MG63 (cell line): ENCODE measurements around the gene C1RL. TPM values are rescaled to one million over a fixed set of nuclear protein-coding genes. Genes with fewer than 3 reads are reported as not detected.
"Not testable (repeated sequence)": the region's sequence is repeated elsewhere in the genome, so short reads cannot be mapped to it uniquely, and the experiment has no call there.

ENCODE experiments used
- DNase-seq: peaks from one replicate; pipeline ENCODE4 v3.0.0-alpha.2; 2020
- H3K27me3 ChIP-seq: fragments of 250-450 bp; sonication (Bioruptor Pico); 2 replicates; pipeline ENCODE4 v1.5.1; 2020; ENCODE audit warnings: mild to moderate bottlenecking, moderate library complexity
- H3K36me3 ChIP-seq: fragments of 250-450 bp; sonication (Bioruptor Pico); 2 replicates; pipeline ENCODE4 v1.5.1; 2020; ENCODE audit warnings: mild to moderate bottlenecking, moderate library complexity
- H3K4me3 ChIP-seq: fragments of 250-450 bp; sonication (Bioruptor Pico); 2 replicates; pipeline ENCODE4 v1.5.1; 2020; ENCODE audit warnings: mild to moderate bottlenecking, moderate library complexity
- H3K9me3 ChIP-seq: fragments of 250-450 bp; sonication (Bioruptor Pico); 2 replicates; pipeline ENCODE4 v1.5.1; 2020; ENCODE audit warnings: mild to moderate bottlenecking, moderate library complexity
- total RNA-seq: library from RNA; depleted of rRNA; stranded (reverse); fragments of >200 nt; shearing (Covaris generic); gene quantifications from 2 replicates; pipeline ENCODE4 v1.2.3, GENCODE V29; 2014; ENCODE audit warnings: low replicate concordance

Gene C1RL
- total RNA-seq, 1 experiment from 2014 or later = 3.7 TPM

DNA sequence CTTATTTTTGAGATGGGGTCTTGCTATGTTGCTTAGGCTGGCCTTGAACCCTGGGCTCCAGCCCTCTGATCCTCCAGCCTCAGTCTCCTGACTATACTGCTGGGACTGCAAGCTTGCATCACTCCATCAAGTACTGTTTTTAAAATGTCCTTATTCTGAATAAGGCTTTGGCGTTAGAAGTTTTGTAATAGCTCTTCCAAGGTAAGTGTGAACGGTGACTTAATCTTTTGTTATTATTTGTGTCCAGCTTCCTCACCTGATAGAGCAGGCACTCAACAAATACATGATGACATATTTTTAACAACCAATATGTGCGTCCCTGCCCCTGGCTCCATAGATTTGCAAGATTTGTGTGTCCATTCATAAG is 1.4 kb downstream of the C1RL start:
- H3K27me3 ChIP-seq = no peaks in the 10 kb centered on the region
- H3K36me3 ChIP-seq = no peaks in the 10 kb centered on the region
- DNase-seq = no peak
- peaks cover 6% of the 10 kb centered on the region; the same call in 1 of the 2 replicates for H3K9me3 ChIP-seq
- no peak overlapping the region for H3K4me3 ChIP-seq

DNA sequence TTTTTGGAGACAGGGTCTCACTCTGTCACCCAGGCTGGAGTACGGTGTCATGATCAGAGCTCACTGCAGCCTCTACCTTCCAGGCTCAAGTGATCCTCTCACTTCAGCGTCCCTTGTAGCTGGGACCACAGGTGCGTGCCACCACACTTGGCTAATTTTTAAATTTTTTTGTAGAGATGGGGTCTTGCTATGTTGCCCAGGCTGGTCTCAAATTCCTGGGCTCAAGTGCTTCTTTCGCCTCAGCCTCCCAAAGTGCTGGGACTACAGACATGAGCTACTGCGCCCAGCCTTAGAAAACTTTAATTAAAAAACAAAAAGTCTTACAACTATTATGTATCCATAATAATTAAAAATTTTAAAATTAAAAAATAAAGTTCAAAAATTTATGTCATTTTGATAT is 1.8 kb downstream of the C1RL start:
- H3K4me3 ChIP-seq, H3K27me3 ChIP-seq, H3K36me3 ChIP-seq, DNase-seq, H3K9me3 ChIP-seq: not testable (repeated sequence)

DNA sequence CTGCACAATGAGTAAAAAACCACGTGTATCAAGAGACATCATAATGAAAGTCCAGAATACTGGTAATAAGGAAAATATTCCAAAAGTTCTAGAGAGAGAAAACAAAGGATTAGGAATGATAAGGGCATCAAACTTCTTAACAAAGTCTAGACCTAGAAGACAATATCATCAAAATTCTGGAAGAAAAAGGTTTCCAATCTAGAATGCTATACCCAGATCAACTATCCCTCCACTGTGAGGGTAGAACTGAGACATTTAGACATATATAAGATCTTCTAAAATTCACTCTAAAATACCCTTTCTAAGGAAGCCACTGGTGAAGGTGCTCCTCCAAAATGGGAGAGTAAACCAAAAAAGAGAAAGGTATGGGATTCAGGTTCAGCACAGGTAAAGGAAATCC is 2.9 kb downstream of the C1RL start:
- DNase-seq = no peak
- H3K9me3 ChIP-seq = peaks cover 6% of the 10 kb centered on the region; the same call in 1 of the 2 replicates
- H3K36me3 ChIP-seq = no peaks in the 10 kb centered on the region
- H3K4me3 ChIP-seq = no peak overlapping the region
- no peaks in the 10 kb centered on the region for H3K27me3 ChIP-seq

DNA sequence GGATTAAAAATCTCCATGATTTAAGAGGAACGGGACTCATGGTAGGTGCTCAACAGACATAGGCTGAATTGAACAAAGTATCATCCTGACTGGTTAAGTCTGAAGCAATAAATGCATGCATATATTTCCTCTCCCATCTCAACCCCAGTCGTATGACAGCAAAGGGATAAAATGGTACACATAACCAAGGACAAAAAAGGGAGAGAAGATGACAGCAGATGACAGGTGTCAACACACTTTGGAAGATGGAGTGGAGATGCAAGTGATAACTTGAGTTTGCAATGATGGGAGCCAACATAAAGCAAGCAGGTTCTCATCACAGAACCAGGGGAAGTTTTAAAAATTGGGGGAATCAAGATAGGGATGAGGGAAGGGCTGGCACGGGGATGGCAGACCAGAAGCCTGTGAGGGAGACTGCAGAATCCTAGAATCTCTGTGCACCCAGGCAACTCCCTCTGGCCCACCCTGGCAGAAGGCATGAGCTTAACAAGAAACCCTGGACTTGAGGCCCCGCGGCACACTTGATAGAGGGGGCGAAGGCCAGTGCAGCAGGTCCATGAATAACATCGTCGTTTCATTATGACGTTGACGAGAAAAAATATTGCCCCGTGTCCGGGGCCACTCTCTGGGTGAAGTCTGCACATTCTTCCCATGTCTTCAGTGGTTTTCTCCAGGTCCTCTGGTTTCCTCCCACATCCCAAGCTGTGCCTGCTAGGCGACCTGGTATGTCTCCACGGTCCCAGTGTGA is 5.0 kb downstream of the C1RL start:
- Histone ChIP-seq H3K27me3 (no peaks in the 10 kb centered on the region), H3K36me3 (no peaks in the 10 kb centered on the region), H3K4me3 (no peak overlapping the region), H3K9me3 (peaks cover 6% of the 10 kb centered on the region; the same call in 1 of the 2 replicates)
- DNase-seq = no peak

DNA sequence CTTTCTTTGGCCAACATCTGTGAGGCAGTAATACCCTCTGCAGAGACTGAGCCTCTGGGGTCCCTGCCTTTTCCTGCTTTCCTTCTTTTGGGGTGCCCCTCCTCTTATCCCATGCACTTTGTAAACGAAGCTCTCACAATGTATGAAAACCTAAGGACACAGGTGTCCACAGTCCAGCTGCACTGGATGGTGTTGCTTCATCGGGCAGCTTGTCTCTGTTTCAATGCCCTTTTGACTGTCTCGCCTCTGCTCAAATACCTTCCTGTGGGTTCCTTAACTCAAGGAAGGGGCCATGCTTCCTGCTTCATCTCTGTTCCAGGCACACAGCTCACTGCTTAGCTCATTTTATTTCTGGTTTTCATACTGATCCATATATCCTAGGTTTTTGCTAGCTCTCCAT is 6.4 kb downstream of the C1RL start:
- Histone ChIP-seq H3K27me3 (no peaks in the 10 kb centered on the region), H3K4me3 (no peak overlapping the region), H3K9me3 (peaks cover 6% of the 10 kb centered on the region; the same call in 1 of the 2 replicates), H3K36me3 (no peaks in the 10 kb centered on the region)
- DNase-seq = no peak

DNA sequence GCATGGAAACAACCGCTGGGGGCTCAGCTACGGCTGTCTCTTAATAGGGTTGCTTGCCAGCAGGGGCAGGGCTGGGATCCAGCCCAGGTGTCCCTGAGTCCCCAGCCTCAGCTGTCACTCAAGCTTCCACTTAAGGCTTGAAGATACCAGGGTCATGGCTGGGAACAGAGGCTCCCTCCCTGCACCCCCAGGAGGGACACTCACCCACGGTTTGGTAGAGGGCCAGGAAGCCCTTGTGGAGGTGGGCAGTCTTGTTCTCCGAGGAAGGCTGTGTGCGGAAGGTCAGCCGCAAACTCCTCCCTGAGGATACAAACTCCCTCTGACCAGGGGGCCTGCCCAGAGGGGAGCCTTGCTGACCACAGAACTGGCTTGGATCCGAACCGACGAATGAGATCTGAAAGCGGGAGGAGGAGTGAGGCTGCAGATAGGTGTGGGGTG is 7.3 kb downstream of the C1RL start:
- Histone ChIP-seq H3K4me3 (no peak overlapping the region), H3K36me3 (no peaks in the 10 kb centered on the region), H3K27me3 (no peaks in the 10 kb centered on the region), H3K9me3 (peaks cover 6% of the 10 kb centered on the region; the same call in 1 of the 2 replicates)
- no peak for DNase-seq

DNA sequence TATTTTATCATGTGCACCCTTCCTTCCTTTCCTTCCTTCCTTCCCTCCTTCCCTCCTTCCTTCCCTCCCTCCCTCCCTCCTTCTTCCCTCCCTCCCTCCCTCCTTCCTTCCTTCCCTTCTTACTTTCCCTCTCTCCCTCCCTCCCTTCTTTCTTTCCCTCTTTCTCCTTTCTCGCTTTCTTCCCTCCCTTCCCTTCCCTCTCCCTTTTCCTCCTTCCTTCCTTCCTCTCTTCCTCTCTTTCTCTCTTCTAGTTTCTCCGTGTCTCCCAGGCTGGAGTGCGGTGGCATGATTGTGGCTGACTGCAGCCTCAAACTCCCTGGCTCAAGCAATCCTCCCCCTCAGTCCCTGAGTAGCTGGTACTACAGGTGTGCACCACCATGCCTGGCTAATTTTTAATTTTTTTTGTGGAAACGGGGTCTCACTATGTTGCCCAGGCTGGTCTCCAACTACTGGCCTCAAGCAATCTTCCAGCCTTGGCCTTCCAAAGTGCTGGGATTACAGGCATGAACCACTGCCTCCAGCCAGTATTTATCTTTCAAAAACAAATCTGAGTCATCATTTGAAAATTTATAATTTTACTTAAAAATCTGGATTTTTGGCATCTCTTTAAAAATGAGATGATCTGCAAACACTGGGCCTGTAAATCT is 7.8 kb downstream of the C1RL start:
- Histone ChIP-seq H3K27me3 (no peaks in the 10 kb centered on the region), H3K4me3 (no peak overlapping the region), H3K9me3 (peaks cover 4% of the 10 kb centered on the region; the same call in 1 of the 2 replicates), H3K36me3 (no peaks in the 10 kb centered on the region)
- no peak for DNase-seq

DNA sequence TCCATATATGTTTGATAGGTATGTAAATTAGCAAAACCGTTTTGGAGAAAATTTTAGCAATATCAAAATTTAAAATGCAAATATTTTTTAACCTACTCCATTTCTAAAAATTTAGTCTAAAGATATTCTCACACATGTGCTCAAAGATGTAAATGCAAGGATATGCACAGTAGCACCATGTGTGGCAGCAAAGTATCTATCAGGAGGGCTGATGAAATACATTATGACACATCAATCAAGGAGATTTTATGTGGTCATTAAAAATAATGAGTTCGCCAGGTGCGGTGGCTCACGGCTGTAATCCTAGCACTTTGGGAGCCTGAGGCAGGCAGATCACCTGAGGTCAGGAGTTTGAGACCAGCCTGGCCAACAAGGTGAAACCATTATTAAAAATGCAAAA is 8.8 kb downstream of the C1RL start:
- H3K36me3 ChIP-seq = no peaks in the 10 kb centered on the region
- H3K9me3 ChIP-seq = no peaks in the 10 kb centered on the region
- no peaks in the 10 kb centered on the region for H3K27me3 ChIP-seq
- H3K4me3 ChIP-seq = no peak overlapping the region
- DNase-seq = no peak

DNA sequence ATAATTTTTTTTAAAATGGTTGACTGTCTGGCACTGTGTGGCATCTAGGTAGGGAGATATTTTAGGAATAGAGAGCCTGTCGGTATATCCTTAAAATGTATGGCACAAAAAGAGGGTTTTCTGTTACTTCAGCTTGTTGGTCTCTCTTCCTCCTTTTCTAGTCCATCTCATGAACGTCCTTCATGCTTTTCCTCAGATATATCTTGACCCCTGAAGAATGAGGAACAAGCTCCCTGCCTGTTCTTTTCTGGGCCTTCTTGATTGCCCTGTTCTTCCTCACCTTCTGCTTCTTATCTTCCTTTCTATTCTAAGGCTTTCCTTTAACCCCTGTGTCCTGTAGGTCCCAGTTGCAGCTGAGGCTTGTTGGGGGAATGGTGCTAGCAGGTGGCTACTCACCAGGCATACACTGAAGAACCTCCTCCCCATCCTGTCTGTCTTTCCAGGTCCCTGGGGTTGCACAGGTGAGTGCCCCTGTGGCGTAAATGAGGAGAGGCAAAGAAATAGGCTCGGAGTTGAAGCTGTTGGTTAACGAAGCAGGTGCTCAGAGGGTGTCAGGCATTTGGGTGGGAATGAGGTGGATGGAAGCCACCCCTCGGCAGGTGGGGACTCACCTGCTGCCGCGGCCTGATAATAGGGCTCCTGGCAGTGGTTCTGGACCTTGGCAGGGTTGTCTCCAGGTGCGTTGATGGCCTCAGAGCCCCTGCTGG is 9.6 kb downstream of the C1RL start:
- H3K36me3 ChIP-seq = no peaks in the 10 kb centered on the region
- H3K27me3 ChIP-seq = no peaks in the 10 kb centered on the region
- no peak overlapping the region for H3K4me3 ChIP-seq
- DNase-seq = no peak
- no peaks in the 10 kb centered on the region for H3K9me3 ChIP-seq

DNA sequence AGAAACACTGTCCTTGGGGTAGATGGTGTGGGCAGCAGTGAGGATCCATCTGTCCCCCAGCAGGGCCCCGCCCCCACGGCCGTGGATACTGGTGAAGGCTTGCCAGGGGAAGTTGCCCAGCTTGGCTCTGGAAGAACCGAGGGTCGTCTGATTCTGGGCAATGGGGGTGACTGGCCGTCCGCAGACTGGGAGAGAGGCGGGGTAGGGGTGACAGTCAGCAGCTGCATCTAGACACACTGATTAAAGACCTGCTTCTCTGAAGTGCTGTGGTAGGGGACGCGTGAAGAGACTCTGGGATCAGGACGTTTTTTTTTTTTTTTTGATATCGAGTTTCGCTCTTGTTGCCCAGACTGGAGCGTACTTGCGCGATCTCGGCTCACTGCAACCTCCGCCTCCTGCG is 12.0 kb downstream of the C1RL start:
- DNase-seq = no peak
- Histone ChIP-seq H3K9me3 (no peaks in the 10 kb centered on the region), H3K4me3 (no peak overlapping the region), H3K27me3 (no peaks in the 10 kb centered on the region), H3K36me3 (no peaks in the 10 kb centered on the region)

DNA sequence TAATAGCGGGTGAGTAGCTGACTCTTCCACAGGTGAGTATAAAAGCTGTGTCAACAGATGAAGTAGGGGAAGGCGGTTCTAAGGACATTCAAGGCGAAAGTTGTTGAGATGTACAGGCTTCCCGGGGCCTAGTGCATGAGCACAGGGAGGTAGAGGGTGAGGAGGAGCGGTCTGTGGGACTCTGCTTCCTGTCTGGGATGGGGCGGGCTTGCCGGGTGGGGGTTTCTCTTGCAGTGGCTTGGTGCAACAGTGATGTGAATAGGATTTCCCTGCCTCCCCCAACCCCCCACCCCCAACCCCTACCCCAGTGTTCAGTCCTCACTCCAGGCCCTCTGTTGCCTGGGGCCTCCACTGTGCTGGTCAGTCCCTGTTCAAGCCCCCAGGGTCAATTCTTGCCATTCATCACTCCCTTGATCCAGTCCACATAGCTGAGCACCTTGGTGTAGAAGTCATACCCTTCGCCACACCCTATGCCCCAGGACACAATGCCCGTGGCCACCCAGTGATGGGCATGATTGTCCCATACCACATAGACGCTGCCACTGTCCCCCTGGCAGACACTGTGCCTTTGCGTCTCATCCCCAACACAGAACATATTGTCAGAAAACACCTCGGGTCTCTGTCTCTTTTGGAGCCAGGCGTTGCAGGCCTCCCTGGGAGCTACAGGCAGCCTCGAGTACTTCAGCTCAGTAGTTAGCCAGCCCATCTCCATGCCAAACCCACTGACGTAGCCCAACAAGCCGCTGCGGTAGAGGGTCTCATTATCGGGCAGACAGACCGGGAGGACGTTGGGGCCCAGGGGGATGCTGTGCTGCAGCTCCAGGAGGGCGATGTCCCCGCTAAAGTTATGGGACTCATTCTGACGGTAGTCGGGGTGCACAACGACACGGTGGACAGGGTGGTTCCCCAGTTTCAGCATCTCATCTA is 12.7 kb downstream of the C1RL start:
- DNase-seq = no peak
- H3K4me3 ChIP-seq = no peak overlapping the region
- no peaks in the 10 kb centered on the region for H3K36me3 ChIP-seq
- H3K27me3 ChIP-seq = no peaks in the 10 kb centered on the region
- no peaks in the 10 kb centered on the region for H3K9me3 ChIP-seq

DNA sequence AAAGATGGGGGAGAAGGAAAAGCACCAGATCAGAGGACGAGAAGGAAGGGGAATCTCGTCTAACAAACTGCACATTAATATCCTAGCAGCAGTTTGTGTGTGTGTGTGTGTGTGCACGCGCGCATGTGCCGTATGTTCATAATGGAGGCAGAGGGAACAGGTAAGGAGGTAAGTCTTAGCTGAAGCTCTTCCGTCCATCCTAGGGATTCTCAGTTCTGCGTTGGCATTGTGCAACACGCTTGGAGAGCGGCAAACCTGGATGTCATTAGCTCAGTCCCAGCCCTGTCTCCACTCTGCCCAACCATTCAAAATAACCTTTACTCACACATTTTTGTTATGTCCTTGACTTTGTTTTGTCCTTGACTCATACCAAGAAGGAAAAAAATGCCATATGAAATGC is 15.1 kb downstream of the C1RL start:
- H3K4me3 ChIP-seq = no peak overlapping the region
- H3K27me3 ChIP-seq = no peaks in the 10 kb centered on the region
- H3K9me3 ChIP-seq = no peaks in the 10 kb centered on the region
- H3K36me3 ChIP-seq = no peaks in the 10 kb centered on the region
- no peak for DNase-seq

DNA sequence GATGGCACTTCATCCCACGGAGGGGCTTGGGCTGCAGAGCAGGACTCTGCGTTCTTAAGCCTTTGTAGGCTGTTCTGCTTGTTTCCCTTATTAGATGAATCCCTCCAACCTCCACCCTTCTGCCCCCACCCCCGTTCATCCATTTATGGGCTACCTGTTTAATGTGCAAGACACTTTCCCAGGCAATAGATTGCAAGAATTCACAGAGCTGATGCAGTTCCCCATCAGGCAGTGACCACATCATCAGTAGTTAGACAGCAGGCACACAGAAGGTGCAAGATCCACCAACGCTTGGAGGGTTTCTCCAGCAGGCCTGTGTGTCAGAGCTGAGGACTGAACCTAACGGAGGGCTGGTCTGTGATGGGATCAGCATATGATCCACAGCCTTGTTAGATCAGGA is 15.5 kb downstream of the C1RL start:
- no peaks in the 10 kb centered on the region for H3K27me3 ChIP-seq
- DNase-seq = no peak
- no peaks in the 10 kb centered on the region for H3K36me3 ChIP-seq
- no peak overlapping the region for H3K4me3 ChIP-seq
- no peaks in the 10 kb centered on the region for H3K9me3 ChIP-seq

DNA sequence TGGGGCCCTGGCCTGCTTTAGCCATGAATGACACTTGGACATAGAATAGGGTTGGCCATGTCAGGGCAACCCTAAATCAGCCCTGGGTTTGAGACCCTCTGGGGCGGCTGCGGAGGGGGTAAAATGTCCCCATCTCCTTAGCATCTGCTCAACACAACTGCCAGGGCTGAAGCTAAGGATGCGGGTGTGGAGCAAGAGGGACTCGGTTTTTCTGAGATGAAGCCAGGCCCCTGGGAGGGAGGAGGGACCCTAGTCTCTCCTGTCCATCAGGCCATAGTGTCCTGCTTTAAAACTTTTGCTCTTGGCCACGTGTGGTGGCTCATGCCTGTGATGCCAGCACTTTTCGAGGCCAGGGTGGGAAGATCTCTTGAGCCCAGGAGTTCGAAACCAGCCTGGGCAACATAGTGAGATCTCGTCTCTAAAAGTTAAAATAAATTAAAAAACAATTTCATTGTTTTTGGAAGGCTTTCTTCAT is 16.0 kb downstream of the C1RL start:
- Histone ChIP-seq H3K27me3 (no peaks in the 10 kb centered on the region), H3K9me3 (no peaks in the 10 kb centered on the region), H3K36me3 (no peaks in the 10 kb centered on the region), H3K4me3 (no peak overlapping the region)
- DNase-seq = no peak

DNA sequence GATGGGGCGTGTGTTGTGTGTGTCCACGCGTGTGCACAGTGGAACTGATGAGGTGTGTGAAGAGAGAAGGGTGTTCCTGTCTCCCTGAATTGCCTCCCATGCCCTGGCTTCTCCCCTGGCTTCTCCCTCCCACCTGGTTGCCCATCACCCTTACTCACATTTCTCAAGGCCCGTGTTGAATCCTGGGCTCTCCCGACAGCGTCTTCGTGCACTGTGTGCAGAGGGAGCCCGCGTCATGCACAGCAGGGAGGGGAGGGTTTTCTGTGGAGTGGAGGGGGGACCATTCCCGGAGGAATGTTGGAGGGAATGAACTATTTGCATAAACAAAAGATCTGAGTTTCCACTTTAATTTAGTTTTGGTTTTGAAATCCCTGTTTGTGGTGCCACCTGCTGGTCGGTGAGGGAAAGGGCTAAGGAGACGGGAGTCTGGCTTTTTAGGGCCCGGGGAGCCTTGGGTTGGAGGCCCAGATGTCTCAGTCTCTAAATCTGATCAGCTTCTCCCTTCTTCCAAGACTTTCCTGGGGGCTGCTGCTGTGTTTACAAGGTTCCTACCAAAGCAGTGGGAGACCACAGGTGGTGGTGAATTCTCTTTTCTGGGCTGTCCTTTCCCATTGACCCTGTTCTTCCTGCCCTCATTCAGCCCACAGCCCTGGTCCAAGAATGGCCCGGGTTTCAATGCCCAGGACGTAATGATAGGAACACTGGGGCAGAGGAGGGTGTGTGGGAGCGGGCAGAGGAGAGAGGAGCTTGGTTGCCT is 16.6 kb downstream of the C1RL start, which contains the start of gene C1R:
Gene C1R, minus strand, starts transcription at position 217 of the 757 bp plus-strand sequence. Its CDS starts 57 bp downstream, at position 160.
- Histone ChIP-seq H3K36me3 (no peaks in the 10 kb centered on the region), H3K9me3 (no peaks in the 10 kb centered on the region), H3K4me3 (peak within 1 kb of the TSS; percentile 45), H3K27me3 (no peaks in the 10 kb centered on the region)
- peak; percentile 76 for DNase-seq
